ENCODE data around the gene BEND5.

- no peak for TF ChIP-seq ZNF622 (IDR thresholded peaks at IDR 0.05)
- no peak for TF ChIP-seq SIX5 (IDR thresholded peaks at IDR 0.05; ENCODE audit: low read depth, low read length, severe bottlenecking)
- TF ChIP-seq CUX1 (IDR thresholded peaks at IDR 0.05; ENCODE audit: insufficient replicate concordance, low read depth, low read length) = no peak
- TF ChIP-seq CREM (IDR thresholded peaks at IDR 0.05; ENCODE audit: low read depth) = no peak
- TF ChIP-seq, protein P1, sequence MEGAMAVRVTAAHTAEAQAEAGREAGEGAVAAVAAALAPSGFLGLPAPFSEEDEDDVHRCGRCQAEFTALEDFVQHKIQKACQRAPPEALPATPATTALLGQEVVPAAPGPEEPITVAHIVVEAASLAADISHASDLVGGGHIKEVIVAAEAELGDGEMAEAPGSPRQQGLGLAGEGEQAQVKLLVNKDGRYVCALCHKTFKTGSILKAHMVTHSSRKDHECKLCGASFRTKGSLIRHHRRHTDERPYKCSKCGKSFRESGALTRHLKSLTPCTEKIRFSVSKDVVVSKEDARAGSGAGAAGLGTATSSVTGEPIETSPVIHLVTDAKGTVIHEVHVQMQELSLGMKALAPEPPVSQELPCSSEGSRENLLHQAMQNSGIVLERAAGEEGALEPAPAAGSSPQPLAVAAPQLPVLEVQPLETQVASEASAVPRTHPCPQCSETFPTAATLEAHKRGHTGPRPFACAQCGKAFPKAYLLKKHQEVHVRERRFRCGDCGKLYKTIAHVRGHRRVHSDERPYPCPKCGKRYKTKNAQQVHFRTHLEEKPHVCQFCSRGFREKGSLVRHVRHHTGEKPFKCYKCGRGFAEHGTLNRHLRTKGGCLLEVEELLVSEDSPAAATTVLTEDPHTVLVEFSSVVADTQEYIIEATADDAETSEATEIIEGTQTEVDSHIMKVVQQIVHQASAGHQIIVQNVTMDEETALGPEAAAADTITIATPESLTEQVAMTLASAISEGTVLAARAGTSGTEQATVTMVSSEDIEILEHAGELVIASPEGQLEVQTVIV (IDR thresholded peaks at IDR 0.05; ENCODE audit: borderline replicate concordance, partially characterized antibody) = no peak
- no peak for TF ChIP-seq YY1 (IDR thresholded peaks at IDR 0.05; ENCODE audit: low read depth, low read length)
- no peak for TF ChIP-seq NRF1 (conservative IDR thresholded peaks at IDR 0.05; ENCODE audit: low read depth, low read length)
- no peak for TF ChIP-seq TCF12 (IDR thresholded peaks at IDR 0.05; ENCODE audit: low read depth, low read length)
- TF ChIP-seq HDGF (IDR thresholded peaks at IDR 0.05) = no peak
- TF ChIP-seq, protein P2, sequence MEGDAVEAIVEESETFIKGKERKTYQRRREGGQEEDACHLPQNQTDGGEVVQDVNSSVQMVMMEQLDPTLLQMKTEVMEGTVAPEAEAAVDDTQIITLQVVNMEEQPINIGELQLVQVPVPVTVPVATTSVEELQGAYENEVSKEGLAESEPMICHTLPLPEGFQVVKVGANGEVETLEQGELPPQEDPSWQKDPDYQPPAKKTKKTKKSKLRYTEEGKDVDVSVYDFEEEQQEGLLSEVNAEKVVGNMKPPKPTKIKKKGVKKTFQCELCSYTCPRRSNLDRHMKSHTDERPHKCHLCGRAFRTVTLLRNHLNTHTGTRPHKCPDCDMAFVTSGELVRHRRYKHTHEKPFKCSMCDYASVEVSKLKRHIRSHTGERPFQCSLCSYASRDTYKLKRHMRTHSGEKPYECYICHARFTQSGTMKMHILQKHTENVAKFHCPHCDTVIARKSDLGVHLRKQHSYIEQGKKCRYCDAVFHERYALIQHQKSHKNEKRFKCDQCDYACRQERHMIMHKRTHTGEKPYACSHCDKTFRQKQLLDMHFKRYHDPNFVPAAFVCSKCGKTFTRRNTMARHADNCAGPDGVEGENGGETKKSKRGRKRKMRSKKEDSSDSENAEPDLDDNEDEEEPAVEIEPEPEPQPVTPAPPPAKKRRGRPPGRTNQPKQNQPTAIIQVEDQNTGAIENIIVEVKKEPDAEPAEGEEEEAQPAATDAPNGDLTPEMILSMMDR (IDR thresholded peaks at IDR 0.05 in 2 of 3, conservative IDR thresholded peaks at IDR 0.05 in 1 of 3; ENCODE audit: control insufficient read depth in 2 of 3, extremely low read depth in 1 of 3, insufficient read depth in 1 of 3, low read depth in 3 of 3, low read length in 3 of 3) = no peak
- TF ChIP-seq EP300 (IDR thresholded peaks at IDR 0.05; ENCODE audit: borderline replicate concordance in 1 of 2, control insufficient read depth in 1 of 2, low read depth in 2 of 2, low read length in 2 of 2) = no peak
Measured at GRCh38 chr1:48789903-48790302, 13.2 kb upstream of the BEND5 start.

All from GM12878 (cell line).